ENCODE measurements around the gene TMEM86A. TPM values are rescaled to one million over a fixed set of nuclear protein-coding genes. Genes with fewer than 3 reads are reported as not detected.

Gene TMEM86A
- total and polyA plus RNA-seq, 2 of the 13 experiments (the other 11 are each of a cell fraction or from before 2014, with no cell fraction given): 0.03 to 0.07 TPM

GRCh38 chr11:18698341-18699268, at the start of gene TMEM86A (continued):
- TF ChIP-seq THAP11 (CRISPR knock-in tag; IDR thresholded peaks at IDR 0.05) (peak; percentile 32; the same call in 1 of the 2 replicates), KMT2B (CRISPR knock-in tag; IDR thresholded peaks at IDR 0.05) (no peak), HNRNPL (IDR thresholded peaks at IDR 0.05; ENCODE audit: low read depth, low read length) (no peak), ZBTB14 (CRISPR knock-in tag; IDR thresholded peaks at IDR 0.05) (no peak), ZNF451 (CRISPR knock-in tag; IDR thresholded peaks at IDR 0.05) (no peak), ISL2 (CRISPR knock-in tag; IDR thresholded peaks at IDR 0.05) (no peak; the same call in 1 of the 2 replicates), ADNP (CRISPR knock-in tag; IDR thresholded peaks at IDR 0.05) (no peak), KDM2A (CRISPR knock-in tag; IDR thresholded peaks at IDR 0.05; ENCODE audit: borderline replicate concordance, low read depth) (peak; percentile 50; the same call in 1 of the 2 replicates), HHEX (CRISPR knock-in tag; IDR thresholded peaks at IDR 0.05) (no peak), SIX1 (CRISPR knock-in tag; IDR thresholded peaks at IDR 0.05; ENCODE audit: borderline replicate concordance) (no peak), POGZ (CRISPR knock-in tag; IDR thresholded peaks at IDR 0.05) (peak; percentile 24; the same call in 1 of the 2 replicates), ZBTB3 (CRISPR knock-in tag; IDR thresholded peaks at IDR 0.05; ENCODE audit: borderline replicate concordance, low read depth) (no peak), REST (IDR thresholded peaks at IDR 0.05; ENCODE audit: borderline replicate concordance in 1 of 2, low read depth in 1 of 2, low read length in 2 of 2) (0 out of 4 replicates have a peak, but pooled peaks of 1 of the 2 experiments have one; percentile 14), ZNF18 (CRISPR knock-in tag; IDR thresholded peaks at IDR 0.05; ENCODE audit: insufficient replicate concordance) (no peak), HMGXB3 (CRISPR knock-in tag; IDR thresholded peaks at IDR 0.05; ENCODE audit: borderline replicate concordance) (no peak), ZSCAN30 (CRISPR knock-in tag; IDR thresholded peaks at IDR 0.05) (no peak), ZNF589 (CRISPR knock-in tag; conservative IDR thresholded peaks at IDR 0.05) (no peak), TBX3 (IDR thresholded peaks at IDR 0.05; ENCODE audit: borderline replicate concordance) (no peak)
